OCI-LY1 (cell line): ENCODE measurements around the gene IFNA21.

ENCODE experiments used
- H2AFZ ChIP-seq: fragments of 200-600 bp; sonication (generic), shearing (Covaris generic); 2 replicates; pipeline ENCODE4 v1.6.0; 2014; ENCODE audit warnings: antibody characterized with exemption, mild to moderate bottlenecking, low read length
- H3F3A ChIP-seq: fragments of 200-600 bp; sonication (generic), shearing (Covaris generic); 2 replicates; pipeline ENCODE4 v1.6.0; 2014; ENCODE audit warnings: mild to moderate bottlenecking, antibody characterized with exemption, low read length, moderate library complexity; ENCODE audit not compliant: insufficient read depth
- H3K27ac ChIP-seq: fragments of 200-600 bp; sonication (generic); 2 replicates; pipeline ENCODE4 v1.5.1; 2014; ENCODE audit warnings: low read length, mixed run types, mild to moderate bottlenecking, low read depth; ENCODE audit not compliant: poor library complexity, severe bottlenecking
- H3K27me3 ChIP-seq: fragments of 200-600 bp; sonication (generic); 2 replicates; pipeline ENCODE4 v1.6.0; 2014; ENCODE audit warnings: antibody characterized with exemption, mild to moderate bottlenecking, low read length, moderate library complexity; ENCODE audit not compliant: insufficient read depth
- H3K36me3 ChIP-seq: fragments of 200-600 bp; sonication (generic); 2 replicates; pipeline ENCODE4 v1.6.1; 2014; ENCODE audit warnings: mild to moderate bottlenecking, antibody characterized with exemption, low read length, moderate library complexity, mixed read lengths; ENCODE audit not compliant: insufficient read depth
- H3K4me1 ChIP-seq: fragments of 200-600 bp; sonication (generic); 2 replicates; pipeline ENCODE4 v1.5.1; 2014; ENCODE audit warnings: mild to moderate bottlenecking, low read length, moderate library complexity; ENCODE audit not compliant: insufficient read depth, severe bottlenecking
- H3K4me2 ChIP-seq: fragments of 200-600 bp; sonication (generic), shearing (Covaris generic); 2 replicates; pipeline ENCODE4 v1.6.1; 2014; ENCODE audit warnings: low read length
- H3K4me3 ChIP-seq: fragments of 200-600 bp; sonication (generic); 2 replicates; pipeline ENCODE4 v1.5.1; 2014; ENCODE audit warnings: low read length, low read depth, mild to moderate bottlenecking, mixed read lengths; ENCODE audit not compliant: poor library complexity, severe bottlenecking
- H3K79me2 ChIP-seq: fragments of 200-600 bp; shearing (Covaris generic); 2 replicates; pipeline ENCODE4 v1.6.1; 2016; ENCODE audit warnings: mixed run types, low read length, mixed read lengths; ENCODE audit not compliant: insufficient read depth
- H3K9ac ChIP-seq: fragments of 200-600 bp; sonication (generic), shearing (Covaris generic); 2 replicates; pipeline ENCODE4 v1.6.1; 2014; ENCODE audit warnings: mild to moderate bottlenecking, low read length, mixed read lengths
- H3K9me2 ChIP-seq: fragments of 200-600 bp; sonication (generic), shearing (Covaris generic); 2 replicates; pipeline ENCODE4 v1.6.1; 2014; ENCODE audit warnings: low read depth, mild to moderate bottlenecking, low read length, mixed read lengths
- H3K9me3 ChIP-seq: fragments of 200-600 bp; shearing (Covaris generic); 2 replicates; pipeline ENCODE4 v1.6.1; 2014; ENCODE audit warnings: low read length, mixed read lengths
- H4K20me1 ChIP-seq: fragments of 200-600 bp; sonication (generic), shearing (Covaris generic); 2 replicates; pipeline ENCODE4 v1.6.0; 2016; ENCODE audit warnings: mild to moderate bottlenecking, low read length; ENCODE audit not compliant: insufficient read depth
- CTCF ChIP-seq: fragments of 200-600 bp; sonication (generic), shearing (Covaris generic); IDR thresholded peaks from 2 replicates; pipeline ENCODE4 v1.5.1; 2017; ENCODE audit warnings: mild to moderate bottlenecking, antibody characterized with exemption, low read length, moderate library complexity, mixed read lengths
- EZH2 ChIP-seq: fragments of 200-600 bp; sonication (generic), shearing (Covaris generic); IDR thresholded peaks from 2 replicates; pipeline ENCODE4 v1.8.0; 2017; ENCODE audit warnings: borderline replicate concordance, mixed run types, mild to moderate bottlenecking, antibody characterized with exemption, low read length, moderate library complexity, mixed read lengths

IFNA21 gene

DNA sequence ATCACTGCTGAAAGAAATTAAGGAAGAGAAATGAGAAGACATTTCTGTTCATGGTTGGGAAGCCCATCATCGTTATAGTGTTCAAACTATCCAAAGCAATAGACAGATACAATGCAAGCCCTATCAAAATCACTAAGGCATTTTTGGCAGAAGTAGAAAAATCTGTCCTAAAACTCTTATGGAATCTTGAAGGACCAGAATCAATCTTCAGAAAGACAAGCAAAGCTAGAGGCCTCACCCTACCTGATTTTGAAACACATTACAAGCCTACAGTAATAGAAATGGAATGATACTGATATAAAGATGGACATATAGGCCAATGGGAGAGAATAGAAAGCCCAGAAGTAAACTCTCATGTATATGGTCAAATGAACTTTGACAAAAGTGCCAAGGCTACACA, 4.9 kb upstream of the IFNA21 start:
- Histone ChIP-seq H3K9ac (no peak overlapping the region), H4K20me1 (no peaks in the 10 kb centered on the region), H3K4me2 (no peak overlapping the region), H3K4me3 (no peak overlapping the region), H3K79me2 (no peaks in the 10 kb centered on the region), H3K9me2 (no peaks in the 10 kb centered on the region), H3K9me3 (no peaks in the 10 kb centered on the region), H3K36me3 (no peaks in the 10 kb centered on the region), H3K4me1 (no peaks in the 10 kb centered on the region), H2AFZ (no peak overlapping the region), H3K27ac (no peak overlapping the region), H3K27me3 (no peaks in the 10 kb centered on the region), H3F3A (no peaks in the 10 kb centered on the region)
- TF ChIP-seq CTCF (no peak), EZH2 (no peak)

DNA sequence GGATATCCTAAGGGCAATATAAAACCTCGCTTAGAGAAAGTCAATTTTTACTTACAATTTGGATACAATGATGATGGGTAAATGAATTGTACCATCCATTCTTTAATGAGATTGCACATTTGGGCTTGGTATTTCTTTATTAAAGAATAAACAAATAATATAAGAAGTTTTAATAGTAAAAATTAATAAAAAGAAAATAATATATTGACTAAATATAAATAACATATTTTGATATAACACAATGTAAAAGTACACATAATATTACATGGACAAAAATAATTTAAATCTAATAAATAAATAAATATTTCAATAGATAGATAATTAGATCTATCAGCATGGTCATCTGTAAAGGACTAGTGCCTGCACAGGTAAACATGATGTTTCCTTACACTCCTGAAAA, 944 bp downstream of the IFNA21 start:
- H2AFZ ChIP-seq, result no peak overlapping the region
- no peaks in the 10 kb centered on the region for H3K79me2 ChIP-seq
- no peaks in the 10 kb centered on the region for H4K20me1 ChIP-seq
- no peak overlapping the region for H3K9ac ChIP-seq
- H3K4me2 ChIP-seq, result no peak overlapping the region
- H3K27me3 ChIP-seq, result no peaks in the 10 kb centered on the region
- no peak overlapping the region for H3K27ac ChIP-seq
- H3K4me3 ChIP-seq, result no peak overlapping the region
- no peak for TF ChIP-seq EZH2
- no peak for TF ChIP-seq CTCF
- no peaks in the 10 kb centered on the region for H3F3A ChIP-seq
- H3K4me1 ChIP-seq, result no peaks in the 10 kb centered on the region
- H3K36me3 ChIP-seq, result no peaks in the 10 kb centered on the region
- no peaks in the 10 kb centered on the region for H3K9me2 ChIP-seq
- H3K9me3 ChIP-seq, result no peaks in the 10 kb centered on the region

DNA sequence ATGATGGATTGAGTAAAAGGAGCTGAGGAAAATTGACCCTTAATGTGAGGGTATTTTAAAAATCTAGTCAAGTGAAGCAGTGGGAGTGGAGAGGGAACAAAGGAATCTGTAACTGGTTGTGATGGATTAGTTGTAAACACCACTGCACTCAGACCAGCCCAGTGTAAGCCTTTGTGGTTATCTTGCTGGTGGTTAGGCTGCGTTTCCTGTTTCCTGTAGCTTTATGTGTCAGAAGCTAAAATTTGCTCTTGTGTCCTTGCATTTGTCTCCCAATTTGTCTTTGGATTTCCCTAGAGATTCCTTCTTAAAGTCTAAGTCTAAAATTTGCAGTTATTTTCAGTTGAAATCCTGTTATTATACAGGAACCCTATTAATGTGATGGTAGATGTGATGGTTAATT, 6.3 kb downstream of the IFNA21 start:
- H3K4me2 ChIP-seq, result no peak overlapping the region
- no peak overlapping the region for H2AFZ ChIP-seq
- H3K27me3 ChIP-seq, result no peaks in the 10 kb centered on the region
- no peaks in the 10 kb centered on the region for H3K79me2 ChIP-seq
- H3K4me1 ChIP-seq, result no peaks in the 10 kb centered on the region
- no peaks in the 10 kb centered on the region for H3K9me2 ChIP-seq
- H3K4me3 ChIP-seq, result no peak overlapping the region
- no peaks in the 10 kb centered on the region for H3F3A ChIP-seq
- H3K9me3 ChIP-seq, result no peaks in the 10 kb centered on the region
- no peak overlapping the region for H3K9ac ChIP-seq
- no peaks in the 10 kb centered on the region for H4K20me1 ChIP-seq
- no peak overlapping the region for H3K27ac ChIP-seq
- H3K36me3 ChIP-seq, result no peaks in the 10 kb centered on the region
- TF ChIP-seq CTCF (no peak), EZH2 (no peak)
